HEK293T (cell line): ENCODE results near the gene PAN2.

Experiments
- CTCF ChIA-PET: fragments of 350-600 bp; formaldehyde crosslinking; extraction: SDS; loops from one replicate; lab custom pipeline; 2021; ENCODE audit warnings: antibody characterized with exemption, inconsistent platforms; lab: Yijun Ruan, JAX
- POLR2A ChIA-PET: fragments of 350-600 bp; formaldehyde crosslinking; extraction: SDS; loops from one replicate; lab custom pipeline; 2020; ENCODE audit warnings: antibody characterized with exemption, inconsistent platforms; lab: Yijun Ruan, JAX
- DNase-seq: peaks from one replicate; pipeline ENCODE4 v3.0.0; 2012; ENCODE audit warnings: mixed read lengths; ENCODE audit errors: extremely low spot score
- ARNT ChIP-seq: fragments of 450-650 bp; IDR thresholded peaks from 2 replicates; pipeline ENCODE4 v1.6.1; 2017; ENCODE audit warnings: mild to moderate bottlenecking
- BHLHE40 ChIP-seq: fragments of 450-650 bp; IDR thresholded peaks from 2 replicates; pipeline ENCODE4 v1.6.1; 2016; ENCODE audit warnings: mild to moderate bottlenecking, moderate library complexity, borderline replicate concordance
- CTBP1 ChIP-seq: fragments of 450-650 bp; IDR thresholded peaks from 2 replicates; pipeline ENCODE4 v1.6.1; 2016; ENCODE audit warnings: borderline replicate concordance
- ELF4 ChIP-seq: fragments of 450-650 bp; IDR thresholded peaks from 2 replicates; pipeline ENCODE4 v1.6.1; 2017; ENCODE audit warnings: antibody characterized with exemption
- FOXA1 ChIP-seq: fragments of 450-650 bp; IDR thresholded peaks from 2 replicates; pipeline ENCODE4 v1.6.1; 2016; ENCODE audit warnings: mild to moderate bottlenecking
- FOXK2 ChIP-seq: fragments of 450-650 bp; IDR thresholded peaks from 2 replicates; pipeline ENCODE4 v1.6.1; 2016; ENCODE audit warnings: mild to moderate bottlenecking
- FOXM1 ChIP-seq: fragments of 450-650 bp; IDR thresholded peaks from 2 replicates; pipeline ENCODE4 v1.6.1; 2017; ENCODE audit warnings: mild to moderate bottlenecking, borderline replicate concordance
- HDGF ChIP-seq: fragments of 450-650 bp; IDR thresholded peaks from 2 replicates; pipeline ENCODE4 v1.6.1; 2017; ENCODE audit warnings: antibody characterized with exemption, borderline replicate concordance
- L3MBTL2 ChIP-seq: fragments of 450-650 bp; conservative IDR thresholded peaks from 2 replicates; pipeline ENCODE4 v1.6.1; 2016; ENCODE audit warnings: mild to moderate bottlenecking
- LEF1 ChIP-seq: fragments of 450-650 bp; IDR thresholded peaks from 2 replicates; pipeline ENCODE4 v1.6.1; 2017; ENCODE audit warnings: mild to moderate bottlenecking, borderline replicate concordance
- NFRKB ChIP-seq: fragments of 450-650 bp; IDR thresholded peaks from 2 replicates; pipeline ENCODE4 v1.6.1; 2016; ENCODE audit warnings: mild to moderate bottlenecking, moderate library complexity
- PKNOX1 ChIP-seq: fragments of 450-650 bp; IDR thresholded peaks from 2 replicates; pipeline ENCODE4 v1.6.1; 2016
- SP1 ChIP-seq: fragments of 450-650 bp; IDR thresholded peaks from 2 replicates; pipeline ENCODE4 v1.6.1; 2017
- SUZ12 ChIP-seq: fragments of 450-650 bp; IDR thresholded peaks from 2 replicates; pipeline ENCODE4 v1.6.1; 2016; ENCODE audit warnings: mild to moderate bottlenecking
- TARDBP ChIP-seq: fragments of 450-650 bp; IDR thresholded peaks from 2 replicates; pipeline ENCODE4 v1.6.1; 2016
- ZNF384 ChIP-seq: fragments of 450-650 bp; IDR thresholded peaks from 2 replicates; pipeline ENCODE4 v1.6.1; 2016

The PAN2 gene

GRCh38 chr12:56375598-56376434 is 42.0 kb upstream of the PAN2 start:
- no peak for TF ChIP-seq ELF4
- TF ChIP-seq FOXM1: no peak
- TF ChIP-seq SUZ12: no peak
- no peak for TF ChIP-seq FOXA1
- ChIA-PET CTCF (interaction anchor here (0.8 kb wide), 1 partner anchor 88 kb away, joined by 6 read pairs; no protein-coding TSS in a partner anchor), POLR2A (interaction anchor here (3.5 kb wide), 1 partner anchor 15 kb away, joined by 13 read pairs; the partner anchor contains the start of gene STAT2)
- DNase-seq: no peak

GRCh38 chr12:56374726-56375597 is 41.2 kb upstream of the PAN2 start:
- TF ChIP-seq L3MBTL2: no peak
- TF ChIP-seq LEF1: no peak
- TF ChIP-seq ELF4: no peak
- TF ChIP-seq ZNF384: no peak
- TF ChIP-seq TARDBP: no peak
- TF ChIP-seq FOXK2: no peak
- TF ChIP-seq NFRKB: no peak
- no peak for TF ChIP-seq SP1
- TF ChIP-seq CTBP1: no peak
- TF ChIP-seq FOXA1: no peak
- TF ChIP-seq ARNT: no peak
- no peak for TF ChIP-seq HDGF
- no peak for TF ChIP-seq BHLHE40
- TF ChIP-seq SUZ12: no peak
- TF ChIP-seq PKNOX1: no peak
- TF ChIP-seq FOXM1: no peak
- POLR2A ChIA-PET: interaction anchor here (3.5 kb wide), 1 partner anchor 14 kb away, joined by 13 read pairs; the partner anchor contains the start of gene STAT2
- CTCF ChIA-PET: no interaction called here
- DNase-seq: no peak

GRCh38 chr12:56373515-56373914 is 39.7 kb upstream of the PAN2 start:
- no peak for DNase-seq
- ChIA-PET POLR2A (no interaction called here), CTCF (no interaction called here)
- TF ChIP-seq FOXM1 (no peak), PKNOX1 (no peak)

- TF ChIP-seq SP1 (no peak), TARDBP (no peak), FOXK2 (no peak), CTBP1 (no peak), L3MBTL2 (no peak)
- DNase-seq: no peak
- POLR2A ChIA-PET: no interaction called here
- CTCF ChIA-PET: interaction anchor here (0.8 kb wide), 1 partner anchor 11 kb away, joined by 3 read pairs; no protein-coding TSS in a partner anchor
Measured at GRCh38 chr12:56366948-56367347, 33.1 kb upstream of the PAN2 start.

- no peak for TF ChIP-seq TARDBP
- ChIA-PET POLR2A (interaction anchor here (1.1 to 5.1 kb wide), 3 partner anchors 14 to 87 kb away, joined by 4 to 46 read pairs (median 13); partner anchors contain the start of genes PAN2 and TIMELESS), CTCF (interaction anchor here (0.6 kb wide), 1 partner anchor 17 kb away, joined by 5 read pairs; no protein-coding TSS in a partner anchor)
- DNase-seq: no peak
Measured at GRCh38 chr12:56362130-56363059, 28.6 kb upstream of the PAN2 start, which contains the start of gene APOF. Gene APOF, minus strand, starts transcription at chr12:56362857. Its CDS starts 112 bp downstream, at chr12:56362745.

GRCh38 chr12:56361487-56362129 is 27.8 kb upstream of the PAN2 start:
- POLR2A ChIA-PET: interaction anchor here (1.1 to 5.1 kb wide), 5 partner anchors 8 to 88 kb away, joined by 4 to 46 read pairs (median 12); partner anchors contain the start of genes IL23A, PAN2 and TIMELESS
- no peak for TF ChIP-seq BHLHE40
- no peak for TF ChIP-seq FOXM1
- no peak for TF ChIP-seq ELF4
- TF ChIP-seq TARDBP: no peak
- TF ChIP-seq FOXK2: no peak
- no peak for TF ChIP-seq L3MBTL2
- TF ChIP-seq SUZ12: no peak
- no peak for TF ChIP-seq FOXA1
- no peak for TF ChIP-seq CTBP1
- no peak for DNase-seq
- CTCF ChIA-PET: interaction anchor here (0.6 kb wide), 2 partner anchors 16 to 705 kb away, joined by 3 to 5 read pairs; no protein-coding TSS in a partner anchor
